GM12873 (cell line): ENCODE measurements around the gene FOSL2.

Source experiments
- TF ChIP-seq, protein P1 (sequence below): IDR thresholded peaks from 2 replicates; pipeline ENCODE4 v1.5.1; 2012; ENCODE audit warnings: low read depth, mild to moderate bottlenecking, moderate library complexity, low read length, control low read depth; ENCODE audit not compliant: insufficient read depth; ENCODE audit errors: missing control alignments

The FOSL2 gene

DNA sequence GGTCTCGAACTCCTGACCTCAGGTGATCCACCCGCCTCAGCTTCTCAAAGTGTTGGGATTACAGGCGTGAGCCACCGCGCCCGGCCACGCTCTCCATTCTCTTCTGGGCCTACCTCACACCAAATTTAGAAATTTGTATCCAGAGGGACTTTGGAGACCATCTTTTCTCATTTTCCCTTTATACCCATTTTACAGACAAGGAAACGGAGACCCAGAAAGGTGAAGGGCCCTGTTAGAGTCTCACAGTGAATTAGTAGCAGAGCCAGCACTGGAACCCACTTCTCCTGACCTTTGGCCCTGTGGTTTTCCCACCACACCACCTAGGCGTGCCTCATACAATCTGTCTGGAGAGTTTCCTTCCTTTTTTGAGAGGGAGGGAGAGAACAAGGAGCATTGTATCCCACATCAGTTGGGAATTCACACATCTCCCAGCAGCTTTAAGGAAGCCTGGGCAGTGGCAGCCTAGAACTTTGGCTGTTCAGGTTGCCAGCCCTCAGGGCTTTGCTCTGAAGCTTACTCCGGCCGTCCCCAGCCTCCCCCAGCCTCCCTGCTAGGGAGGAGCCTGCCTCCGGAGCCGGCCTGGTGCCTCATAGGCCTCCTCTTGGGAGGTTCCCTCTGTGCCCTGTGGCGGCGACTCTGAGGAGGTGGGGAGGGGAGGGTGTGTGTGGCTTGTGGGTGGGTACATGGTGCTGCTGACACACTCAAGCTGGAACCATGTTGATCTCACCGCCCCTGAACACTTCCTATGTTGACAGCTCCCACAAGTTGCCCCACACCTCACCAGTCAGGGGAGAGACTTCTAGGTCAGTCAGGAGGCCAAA lies 13.8 kb downstream of the FOSL2 start:
- TF ChIP-seq, protein P1, sequence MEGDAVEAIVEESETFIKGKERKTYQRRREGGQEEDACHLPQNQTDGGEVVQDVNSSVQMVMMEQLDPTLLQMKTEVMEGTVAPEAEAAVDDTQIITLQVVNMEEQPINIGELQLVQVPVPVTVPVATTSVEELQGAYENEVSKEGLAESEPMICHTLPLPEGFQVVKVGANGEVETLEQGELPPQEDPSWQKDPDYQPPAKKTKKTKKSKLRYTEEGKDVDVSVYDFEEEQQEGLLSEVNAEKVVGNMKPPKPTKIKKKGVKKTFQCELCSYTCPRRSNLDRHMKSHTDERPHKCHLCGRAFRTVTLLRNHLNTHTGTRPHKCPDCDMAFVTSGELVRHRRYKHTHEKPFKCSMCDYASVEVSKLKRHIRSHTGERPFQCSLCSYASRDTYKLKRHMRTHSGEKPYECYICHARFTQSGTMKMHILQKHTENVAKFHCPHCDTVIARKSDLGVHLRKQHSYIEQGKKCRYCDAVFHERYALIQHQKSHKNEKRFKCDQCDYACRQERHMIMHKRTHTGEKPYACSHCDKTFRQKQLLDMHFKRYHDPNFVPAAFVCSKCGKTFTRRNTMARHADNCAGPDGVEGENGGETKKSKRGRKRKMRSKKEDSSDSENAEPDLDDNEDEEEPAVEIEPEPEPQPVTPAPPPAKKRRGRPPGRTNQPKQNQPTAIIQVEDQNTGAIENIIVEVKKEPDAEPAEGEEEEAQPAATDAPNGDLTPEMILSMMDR = no peak

- TF ChIP-seq, protein P1 = no peak
Measured at GRCh38 chr2:28407131-28407975, 14.7 kb downstream of the FOSL2 start.

- TF ChIP-seq, protein P1 = no peak
Measured at GRCh38 chr2:28407976-28408690, 15.5 kb downstream of the FOSL2 start.

DNA sequence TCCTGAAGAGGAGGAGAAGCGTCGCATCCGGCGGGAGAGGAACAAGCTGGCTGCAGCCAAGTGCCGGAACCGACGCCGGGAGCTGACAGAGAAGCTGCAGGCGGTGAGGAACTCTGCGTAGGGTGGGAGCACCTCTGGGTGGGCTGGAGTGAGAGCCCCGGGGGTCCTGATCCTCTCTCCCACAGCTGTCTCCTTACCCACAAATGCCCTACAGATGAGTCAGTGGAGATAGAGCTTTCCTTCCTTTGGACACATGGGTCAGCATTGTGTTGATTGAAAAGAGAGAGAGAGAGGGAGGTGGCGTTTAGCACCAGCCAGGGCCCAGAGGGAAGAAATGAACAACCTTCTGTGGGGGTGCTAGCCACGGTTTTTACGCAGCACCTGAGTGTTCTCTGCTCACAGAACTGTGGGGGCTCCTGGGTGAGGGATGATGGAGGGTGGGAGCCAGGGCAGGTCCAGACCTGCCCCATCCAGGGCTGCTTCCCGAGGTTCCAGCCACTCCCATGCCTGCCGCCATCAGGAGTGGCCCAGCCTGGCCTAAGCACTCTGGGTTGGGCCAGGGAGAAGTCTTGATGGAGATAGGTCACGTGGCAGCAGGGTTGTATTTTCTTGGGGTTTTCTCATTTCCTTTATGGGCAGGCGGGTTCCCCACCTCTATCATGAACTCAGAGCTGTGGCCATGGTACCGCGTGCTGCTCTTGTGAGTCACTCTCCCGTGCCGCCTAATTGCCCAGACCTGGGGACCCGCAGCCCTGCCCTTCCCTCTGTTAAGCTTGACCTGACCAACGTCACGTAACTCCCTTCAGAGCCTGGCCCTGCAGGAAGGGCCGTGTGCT lies 16.3 kb downstream of the FOSL2 start:
- TF ChIP-seq, protein P1 = no peak

- TF ChIP-seq, protein P1 = no peak
Measured at GRCh38 chr2:28411166-28411755, 18.6 kb downstream of the FOSL2 start.

GRCh38 chr2:28411956-28412609 lies 19.4 kb downstream of the FOSL2 start:
- TF ChIP-seq, protein P1 = no peak
